GM21786 (cell line): Measurements from ENCODE around the gene SCNN1B.

Experiments
- ATAC-seq: cut with Tn5 transposase; IDR thresholded peaks from one replicate; pipeline ENCODE4 v1.9.1; 2021; ENCODE audit not compliant: unreplicated experiment

The SCNN1B gene

DNA sequence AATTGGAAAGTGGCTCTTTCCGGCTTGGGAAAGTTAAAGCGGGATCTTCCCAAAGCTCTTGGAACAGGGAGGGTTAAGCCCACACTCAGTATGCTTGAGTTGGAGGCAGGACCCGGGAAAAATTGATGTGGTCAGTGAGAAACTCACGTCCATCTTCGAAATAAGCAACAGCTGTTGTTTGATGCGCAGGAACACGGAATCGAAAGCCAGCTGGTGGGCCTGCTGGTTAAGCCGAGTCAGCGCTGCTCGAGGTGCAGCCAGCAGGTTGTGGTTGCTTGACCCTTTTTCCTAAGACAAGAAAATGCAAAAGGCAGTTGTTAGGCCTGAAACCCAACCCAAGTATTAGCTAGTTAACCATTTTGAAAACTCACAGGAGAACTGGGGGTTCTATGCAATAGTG lies 101.4 kb downstream of the SCNN1B start:
- ATAC-seq, result no peak

- no peak for ATAC-seq
Observed at GRCh38 chr16:23406024-23406423, 103.9 kb downstream of the SCNN1B start.

DNA sequence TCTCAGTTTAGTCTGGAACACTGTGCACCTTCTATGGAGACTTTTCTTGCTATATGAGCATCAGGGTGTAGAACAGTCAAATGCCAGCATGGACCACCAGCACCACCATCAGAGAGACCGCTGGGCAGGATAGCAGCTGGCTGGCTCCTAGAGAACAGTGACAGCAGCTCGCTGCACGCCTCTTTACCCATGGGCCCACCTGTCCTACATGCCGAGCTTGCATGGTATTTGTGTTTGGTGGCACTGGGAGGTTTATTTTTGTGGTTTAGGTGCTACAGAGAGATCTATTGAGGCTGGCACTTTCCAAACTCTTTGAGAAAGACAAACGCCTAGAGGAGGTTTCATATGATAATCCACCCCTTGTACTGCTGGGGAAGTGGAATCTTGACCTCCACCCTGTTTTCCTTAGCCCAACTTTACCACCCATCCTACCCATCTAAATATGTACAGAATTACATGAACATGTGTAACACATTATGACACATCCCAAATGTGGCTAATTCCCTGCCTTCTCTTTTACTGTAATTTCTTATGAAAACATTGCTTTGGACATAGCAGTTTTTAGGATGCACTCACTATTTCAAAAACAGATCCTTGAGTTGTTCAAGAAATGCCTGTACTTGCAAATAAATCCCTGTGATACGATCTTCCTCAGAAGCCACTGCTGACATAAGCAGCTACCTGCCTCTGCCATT lies 104.6 kb downstream of the SCNN1B start:
- ATAC-seq, result no peak

DNA sequence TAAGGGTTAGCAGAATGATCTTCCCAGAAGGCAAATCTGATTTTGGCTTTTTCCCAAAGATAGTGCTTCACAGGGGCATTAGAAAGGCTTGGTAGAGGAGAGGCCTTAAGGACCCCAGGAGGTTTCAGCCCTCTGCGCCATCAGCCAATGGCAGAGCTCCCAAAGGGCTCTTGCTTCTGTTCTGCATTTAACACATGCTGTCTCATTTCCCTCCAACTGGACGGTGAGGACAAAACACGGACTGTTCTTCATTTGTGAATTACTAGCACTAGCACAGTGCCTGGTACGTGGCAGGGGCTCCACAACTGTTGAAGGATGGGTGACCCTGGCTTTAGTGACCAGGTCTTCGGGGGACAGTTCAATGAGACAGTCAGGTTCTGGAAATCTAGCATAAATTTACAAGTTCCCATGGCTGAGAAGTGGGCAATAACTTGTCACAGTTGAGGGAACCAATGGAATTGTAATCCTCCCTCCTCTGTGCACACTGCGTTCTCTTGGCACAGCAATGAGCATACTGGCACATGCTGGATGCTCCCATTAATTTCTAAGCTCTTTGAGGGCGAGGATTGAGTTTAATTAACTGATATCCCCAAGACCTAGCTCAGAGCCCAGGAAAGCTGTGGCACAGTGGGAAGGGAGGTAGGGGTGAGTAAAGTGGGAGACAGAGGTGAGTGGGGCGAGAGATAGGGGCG lies 105.5 kb downstream of the SCNN1B start:
- no peak for ATAC-seq

- no peak for ATAC-seq
Observed at GRCh38 chr16:23408242-23408822, 106.2 kb downstream of the SCNN1B start.

GRCh38 chr16:23408823-23409298 lies 106.8 kb downstream of the SCNN1B start:
- ATAC-seq, result no peak

DNA sequence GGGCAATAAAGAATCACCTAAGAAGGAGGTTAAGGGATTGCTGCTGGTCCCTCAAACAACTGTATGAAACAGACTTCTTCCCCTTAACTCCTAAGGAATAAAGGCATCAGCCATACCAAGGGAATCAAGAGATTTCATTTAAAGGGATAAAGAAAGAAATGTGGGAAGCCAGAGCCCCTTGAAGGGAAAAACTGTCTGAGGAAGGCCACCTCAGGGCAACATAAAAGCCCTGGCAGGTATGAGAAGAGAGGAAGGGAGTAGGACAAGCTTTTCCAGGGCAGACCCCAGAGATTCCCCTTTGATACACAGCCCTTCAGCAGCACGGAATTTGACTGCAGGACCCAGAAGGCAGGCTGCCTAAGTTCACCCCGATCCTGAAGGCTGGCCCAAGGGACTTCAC lies 107.4 kb downstream of the SCNN1B start:
- ATAC-seq, result no peak

- ATAC-seq, result no peak
Observed at GRCh38 chr16:23410176-23410575, 108.1 kb downstream of the SCNN1B start.

DNA sequence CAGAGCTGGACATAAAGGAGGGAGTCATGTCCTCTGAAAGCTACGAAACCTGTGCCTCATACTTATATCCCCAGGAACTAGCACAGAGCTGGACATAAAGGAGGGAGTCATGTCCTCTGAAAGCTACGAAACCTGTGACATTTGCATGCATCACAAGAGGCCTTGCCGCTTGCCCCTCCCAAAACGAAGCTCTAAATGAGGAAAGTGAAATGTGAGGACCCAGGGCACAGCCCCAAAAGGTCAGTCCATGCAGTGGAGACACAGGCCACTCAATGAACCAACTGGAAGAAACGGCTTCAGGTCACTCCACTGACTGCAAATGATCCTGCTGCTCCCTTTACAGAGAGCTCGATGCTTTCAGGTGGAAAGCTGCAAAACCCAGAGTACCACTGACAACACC lies 112.6 kb downstream of the SCNN1B start:
- ATAC-seq, result no peak

DNA sequence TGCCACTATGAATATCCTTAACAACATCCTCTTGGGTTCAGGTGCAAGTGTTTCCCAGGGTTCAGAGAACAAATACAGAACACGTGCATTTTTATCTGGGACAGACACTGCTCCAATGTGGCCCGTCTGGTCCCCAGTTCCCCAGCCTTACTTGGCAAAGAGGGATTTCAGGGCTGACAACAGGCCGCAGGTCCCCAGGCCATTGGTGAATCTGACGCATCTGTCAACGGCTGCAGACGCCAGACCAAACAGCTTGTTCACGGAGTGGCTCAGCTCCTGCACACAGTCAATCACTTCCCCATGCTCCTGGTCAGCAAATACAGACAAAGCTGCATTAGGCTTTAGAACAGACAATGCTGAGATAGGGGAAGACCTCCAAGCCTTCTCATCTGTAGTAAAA lies 114.7 kb downstream of the SCNN1B start:
- no peak for ATAC-seq

- no peak for ATAC-seq
Observed at GRCh38 chr16:23420011-23420410, 117.9 kb downstream of the SCNN1B start.

DNA sequence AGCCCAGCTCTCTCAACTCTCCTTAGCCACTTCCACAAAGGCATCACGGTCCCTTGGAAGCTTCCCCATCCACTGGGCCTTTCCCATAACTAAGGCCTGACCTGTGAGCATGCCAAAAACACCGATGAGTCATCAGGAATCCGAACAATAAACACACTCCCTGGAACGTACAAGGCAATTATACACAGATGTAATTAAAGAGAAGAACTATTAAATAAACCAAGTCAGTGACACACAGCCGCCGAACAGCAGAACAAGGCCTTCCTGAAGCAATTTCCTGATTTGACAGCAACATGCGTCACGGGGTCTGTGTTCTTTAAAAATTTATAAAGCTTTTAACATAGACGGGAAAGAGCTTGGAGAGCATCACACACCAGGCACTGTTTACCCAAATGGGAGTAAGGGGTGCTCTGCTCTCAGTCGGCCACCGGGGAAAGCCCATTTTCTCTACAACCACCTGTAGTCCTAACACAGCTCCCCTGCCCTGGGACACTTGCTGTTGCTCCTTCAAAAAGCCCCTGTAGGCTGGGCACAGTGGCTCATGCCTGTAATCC lies 121.5 kb downstream of the SCNN1B start:
- no peak for ATAC-seq

GRCh38 chr16:23424292-23424958 lies 122.3 kb downstream of the SCNN1B start:
- no peak for ATAC-seq

GRCh38 chr16:23428351-23428750 lies 126.2 kb downstream of the SCNN1B start:
- ATAC-seq, result no peak
